22Rv1 (cell line): Measurements from ENCODE around the gene ZNF497.

ENCODE experiments used
- H3K27ac ChIP-seq: fragments of 450-650 bp; 2 replicates; pipeline ENCODE4 v1.5.1; 2017
- CTCF ChIP-seq: fragments of 450-650 bp; IDR thresholded peaks from 2 replicates; pipeline ENCODE4 v1.5.1; 2017; ENCODE audit warnings: mild to moderate bottlenecking
- ZFX ChIP-seq: fragments of 450-650 bp; IDR thresholded peaks from 2 replicates; pipeline ENCODE4 v1.6.1; 2017; ENCODE audit warnings: antibody characterized with exemption, borderline replicate concordance

The ZNF497 gene

GRCh38 chr19:58368561-58369360 is 6.2 kb upstream of the ZNF497 start:
- TF ChIP-seq CTCF: no peak
- no peak for TF ChIP-seq ZFX
- no peak overlapping the region for H3K27ac ChIP-seq

- no peak overlapping the region for H3K27ac ChIP-seq
- TF ChIP-seq ZFX (no peak), CTCF (no peak)
These were observed 5.3 kb upstream of the ZNF497 start for GRCh38 chr19:58367698-58368454.

- TF ChIP-seq CTCF: no peak
- no peak for TF ChIP-seq ZFX
- no peak overlapping the region for H3K27ac ChIP-seq
These were observed 4.3 kb upstream of the ZNF497 start for GRCh38 chr19:58366585-58367430.

- no peak for TF ChIP-seq ZFX
- no peak for TF ChIP-seq CTCF
- H3K27ac ChIP-seq: 0 out of 2 replicates have a peak overlapping the region, but pooled peaks have one; percentile 99
These were observed 1.6 kb upstream of the ZNF497 start for GRCh38 chr19:58364146-58364545.

GRCh38 chr19:58361900-58362271 is 665 bp downstream of the ZNF497 start:
- TF ChIP-seq ZFX: no peak
- H3K27ac ChIP-seq: peak overlapping the region; percentile 99

GRCh38 chr19:58357481-58358145 is 4.9 kb downstream of the ZNF497 start:
- H3K27ac ChIP-seq: no peak overlapping the region
- no peak for TF ChIP-seq CTCF
- TF ChIP-seq ZFX: no peak

GRCh38 chr19:58356766-58357480 is 5.6 kb downstream of the ZNF497 start:
- no peak overlapping the region for H3K27ac ChIP-seq
- TF ChIP-seq ZFX (no peak), CTCF (no peak)
